Measurements from ENCODE around the gene HOXA13. TPM values are rescaled to one million over a fixed set of nuclear protein-coding genes. Genes with fewer than 3 reads are reported as not detected.

HOXA13 gene
- total RNA-seq, 5 donors from 2014 or later (not counting 1 experiment from before 2014, with no cell fraction given) = not detected

Other genes starting within 250 kb of the HOXA13 start
- gene HOXA1, start 104.1 kb downstream of the HOXA13 start, total RNA-seq = under 1 TPM; 0.28 to 0.66 (median 0.54) TPM
- gene HOXA2, start 97.4 kb downstream of the HOXA13 start, total RNA-seq = not detected
- gene HOXA4, start 69.3 kb downstream of the HOXA13 start, total RNA-seq = under 1 TPM in 3 of 5 donors, not detected in 2; 0.25 to 0.38 (median 0.36) TPM
- under 1 TPM in 2 of 5 donors, not detected in 3; 0.18 to 0.32 TPM for gene HOXA5, start 56.4 kb downstream of the HOXA13 start, total RNA-seq
- gene HOXA6, start 52.3 kb downstream of the HOXA13 start, total RNA-seq = under 1 TPM in 2 of 5 donors, not detected in 3; 0.50 to 0.65 TPM
- gene HOXA3, start 47.5 kb downstream of the HOXA13 start, total RNA-seq = 1 to 10 TPM in 1 of 5 donors, under 1 TPM in 1, not detected in 3; 0.79 to 1.4 TPM
- gene HOXA7, start 43.4 kb downstream of the HOXA13 start, total RNA-seq = under 1 TPM in 1 of 5 donors, not detected in 4; 0.67 TPM
- gene HOXA9, start 34.6 kb downstream of the HOXA13 start, total RNA-seq = under 1 TPM; 0.57 to 0.95 (median 0.79) TPM
- under 1 TPM in 3 of 5 donors, not detected in 2; 0.36 to 0.75 (median 0.51) TPM for gene HOXA10, start 25.8 kb downstream of the HOXA13 start, total RNA-seq
- gene HOXA11, start 14.9 kb downstream of the HOXA13 start, total RNA-seq = not detected
- under 1 TPM in 1 of 5 donors, not detected in 4; 0.16 TPM for gene EVX1, start 42.7 kb upstream of the HOXA13 start, total RNA-seq